K562 (cell line): ENCODE measurements around the gene SLC43A1. TPM values are rescaled to one million over a fixed set of nuclear protein-coding genes. Genes with fewer than 3 reads are reported as not detected.
A peak's percentile ranks its signal among the peaks of the same experiment; 100 is the strongest.

Source experiments
- ATAC-seq: fragments of 200-7000 bp; cut with Tn5 transposase; 3 replicates; pipeline ENCODE4 v1.9.1; 2020; ENCODE audit warnings: moderate library complexity
- BruUV-seq: library from RNA; stranded (reverse); fragments of 400-500 nt; replicated peaks from 2 replicates; lab custom pipeline; 2021; lab: Mats Ljungman, UMichigan
- CTCF ChIA-PET: fragments of 300-600 bp; formaldehyde crosslinking; extraction: SDS; loops from one replicate; lab custom pipeline; 2021; ENCODE audit warnings: low intra/inter-chr PET ratio; lab: Yijun Ruan, JAX
- POLR2A ChIA-PET: fragments of 300-600, 350-650 bp; sonication (Branson Sonifier 250); formaldehyde crosslinking; extraction: SDS; loops from one replicate; lab custom pipeline; 2021; ENCODE audit warnings: antibody characterized with exemption, inconsistent platforms; lab: Yijun Ruan, JAX
- DNase-seq, 4 experiments: peaks; one replicate each; pipeline versions ENCODE4 v3.0.0 to v3.0.0-alpha.2; 2011 to 2018; ENCODE audit warnings: low spot score in 3 of 4, mixed read lengths in 3 of 4; ENCODE audit errors: extremely low read depth in 1 of 4
- FAIRE-seq: peaks from 2 replicates; lab custom pipeline; 2011; peaks lifted over from hg19 to GRCh38; lab: Jason Lieb, UNC
- H2AFZ ChIP-seq: 2 replicates; pipeline ENCODE4 v1.6.0; 2011; ENCODE audit warnings: low read depth, low read length, control low read depth, inconsistent platforms
- H3K27ac ChIP-seq: fragments of 200-600 bp; 3 replicates; pipeline ENCODE4 v1.8.0; 2011; ENCODE audit warnings: low read depth, mild to moderate bottlenecking, control low read depth, inconsistent platforms, low read length, moderate library complexity, mixed read lengths; ENCODE audit errors: extremely low read depth
- H3K27me3 ChIP-seq, 2 experiments: fragments of 300-600 bp in 1 of 2; 2 replicates in 1 of 2; 3 replicates in 1 of 2; pipeline versions ENCODE4 v1.6.0 to v1.8.0; 2011; ENCODE audit warnings: inconsistent platforms in 2 of 2, low read length in 2 of 2, mild to moderate bottlenecking in 1 of 2, mixed read lengths in 1 of 2, moderate library complexity in 1 of 2; ENCODE audit not compliant: control insufficient read depth in 2 of 2, insufficient read depth in 2 of 2
- H3K36me3 ChIP-seq: fragments of 300-600 bp; 3 replicates; pipeline ENCODE4 v1.8.0; 2011; ENCODE audit warnings: mild to moderate bottlenecking, low read length, inconsistent platforms; ENCODE audit not compliant: control insufficient read depth, insufficient read depth
- H3K4me1 ChIP-seq, 2 experiments: fragments of 200-600 bp in 1 of 2; replicated peaks in 1 of 2; 2 replicates in 1 of 2; 3 replicates in 1 of 2; pipeline versions ENCODE4 v1.5.1 to v1.8.0; 2011; ENCODE audit warnings: inconsistent platforms in 2 of 2, low read length in 2 of 2, mild to moderate bottlenecking in 1 of 2, mixed read lengths in 1 of 2, moderate library complexity in 1 of 2; ENCODE audit not compliant: control insufficient read depth in 2 of 2, insufficient read depth in 2 of 2
- H3K4me2 ChIP-seq: 2 replicates; pipeline ENCODE4 v1.6.1; 2011; ENCODE audit warnings: low read length, control low read depth, inconsistent platforms, mixed read lengths; ENCODE audit not compliant: insufficient read depth
- H3K4me3 ChIP-seq: fragments of 200-600 bp; sonication (generic), shearing (Covaris generic); 2 replicates; pipeline ENCODE4 v1.5.1; 2016; ENCODE audit warnings: control low read depth, inconsistent platforms
- H3K79me2 ChIP-seq: fragments of 200-600 bp; 3 replicates; pipeline ENCODE4 v1.8.0; 2011; ENCODE audit warnings: low read length, inconsistent platforms; ENCODE audit not compliant: control insufficient read depth, insufficient read depth
- H3K9ac ChIP-seq, 2 experiments: 2 replicates each; pipeline versions ENCODE4 v1.6.0 to v1.6.1; 2011; ENCODE audit warnings: low read depth in 2 of 2, low read length in 2 of 2, control low read depth in 1 of 2, inconsistent platforms in 1 of 2, mild to moderate bottlenecking in 1 of 2, mixed read lengths in 1 of 2; ENCODE audit not compliant: insufficient read depth in 1 of 2
- H3K9me1 ChIP-seq: one replicate; pipeline ENCODE4 v1.6.0; 2011; ENCODE audit warnings: inconsistent platforms, mild to moderate bottlenecking, low read length, moderate library complexity; ENCODE audit not compliant: control insufficient read depth, insufficient read depth
- H3K9me3 ChIP-seq: replicated peaks from 2 replicates; pipeline ENCODE4 v1.5.1; 2011; ENCODE audit warnings: low read depth, low read length, inconsistent platforms; ENCODE audit not compliant: control insufficient read depth, insufficient read depth
- H4K20me1 ChIP-seq: replicated peaks from 2 replicates; pipeline ENCODE4 v1.6.1; 2011; ENCODE audit warnings: low read length, inconsistent platforms, mixed read lengths; ENCODE audit not compliant: control insufficient read depth, insufficient read depth
- CCAR2 ChIP-seq: fragments of 200-400 bp; formaldehyde crosslinking; IDR thresholded peaks from 2 replicates; pipeline ENCODE4 v1.6.1; 2017; ENCODE audit warnings: mild to moderate bottlenecking, low read depth, low read length
- JUND ChIP-seq, 2 experiments: IDR thresholded peaks; 2 replicates in 1 of 2; 3 replicates in 1 of 2; pipeline ENCODE4 v1.6.1; 2011; ENCODE audit warnings: borderline replicate concordance in 2 of 2, low read depth in 2 of 2, low read length in 2 of 2, improper control_type of control experiment in 1 of 2, missing biosample characterization in 1 of 2, missing genetic modification characterization in 1 of 2, missing genetic modification reagents in 1 of 2
- NR2C1 ChIP-seq, 2 experiments: fragments of 450-650 bp; IDR thresholded peaks; 2 replicates each; pipeline ENCODE4 v1.6.1; 2017; ENCODE audit warnings: mild to moderate bottlenecking in 2 of 2, antibody characterized with exemption in 1 of 2, inconsistent platforms in 1 of 2, missing compliant biosample characterization in 1 of 2, missing genetic modification characterization in 1 of 2
- ZNF212 ChIP-seq: fragments of 450-650 bp; formaldehyde crosslinking; IDR thresholded peaks from 2 replicates; pipeline ENCODE4 v1.4.0; 2020; ENCODE audit warnings: mild to moderate bottlenecking
- WGBS: fragments of 100-300 bp; shearing (Covaris generic); methylation state at CpG from one replicate; pipeline ENCODE4 v1.1.6; 2016; ENCODE audit warnings: low coverage, mixed read lengths; ENCODE audit not compliant: insufficient coverage; ENCODE audit errors: missing lambda C conversion rate; 5-methylcytosine and 5-hydroxymethylcytosine counted together
- in situ Hi-C: fragments of 300-500 bp; cut with MboI; formaldehyde crosslinking; loops from 4 replicates; pipeline ENCODE4 v1.15.0; 2018; ENCODE audit warnings: inconsistent platforms, mixed read lengths
- intact Hi-C: fragments of 100-400 bp; cut with micrococcal nuclease; formaldehyde crosslinking; loops from 2 replicates; pipeline ENCODE4 v1.14.2; 2022
- polyA plus RNA-seq, 8 experiments: library from polyadenylated mRNA; depleted of rRNA in 4 of 8; stranded (reverse) in 5 of 8; unstranded in 3 of 8; fragments of >200 nt; fragmentation: Nextera tagmentation in 2 of 8; fragmentation: Illumina TruSeq in 1 of 8; extraction: Ambion mirVana in 2 of 8; extraction: Trizol in 1 of 8; gene quantifications; 2 replicates each; pipeline versions ENCODE4 v1.2.1 to v1.2.3, GENCODE V29; 2011 to 2014; ENCODE audit warnings: inconsistent platforms in 1 of 8, missing spikeins in 1 of 8
- total RNA-seq, 7 experiments: library from RNA; depleted of rRNA in 6 of 7; stranded (reverse); fragments of >200 nt in 6 of 7; fragmentation: Illumina TruSeq in 2 of 7; extraction: Trizol in 2 of 7; gene quantifications; 2 replicates each; pipeline versions ENCODE4 v1.2.1 to v1.2.3, GENCODE V29; 2011 to 2021; ENCODE audit warnings: low replicate concordance in 1 of 7
- TF ChIP-seq, protein P1 (sequence below), 2 experiments: fragments of 450-650 bp in 1 of 2; sonication (generic) in 1 of 2; formaldehyde crosslinking in 1 of 2; IDR thresholded peaks in 1 of 2; conservative IDR thresholded peaks in 1 of 2; 2 replicates each; pipeline versions ENCODE4 v1.6.1 to v1.8.1; 2016 to 2023; ENCODE audit warnings: mild to moderate bottlenecking in 2 of 2, moderate library complexity in 2 of 2, inconsistent platforms in 1 of 2, missing genetic modification reagents in 1 of 2
- TF ChIP-seq, protein P2 (sequence below): fragments of 200-400 bp; formaldehyde crosslinking; IDR thresholded peaks from 2 replicates; pipeline ENCODE4 v1.6.1; 2017; ENCODE audit warnings: mild to moderate bottlenecking, low read depth, low read length, moderate library complexity
- TF ChIP-seq, protein P3 (sequence below): fragments of 450-650 bp; IDR thresholded peaks from 2 replicates; pipeline ENCODE4 v1.7.1; 2018; ENCODE audit warnings: mild to moderate bottlenecking, low read depth; ENCODE audit not compliant: partially characterized antibody
- TF ChIP-seq, protein P4 (sequence below): fragments of 250-450 bp; sonication (Bioruptor Pico); IDR thresholded peaks from 2 replicates; pipeline ENCODE4 v1.4.0; 2020; ENCODE audit warnings: borderline replicate concordance
- TF ChIP-seq, protein P5 (sequence below): fragments of 450-650 bp; IDR thresholded peaks from 2 replicates; pipeline ENCODE4 v1.6.1; 2014; ENCODE audit warnings: low read depth, mild to moderate bottlenecking, moderate library complexity, borderline replicate concordance

The SLC43A1 gene
- total and polyA plus RNA-seq, 9 of the 15 experiments (the other 6 are each of a cell fraction or from before 2014, with no cell fraction given) = 2.6 to 41.8 (median 24.6) TPM

DNA sequence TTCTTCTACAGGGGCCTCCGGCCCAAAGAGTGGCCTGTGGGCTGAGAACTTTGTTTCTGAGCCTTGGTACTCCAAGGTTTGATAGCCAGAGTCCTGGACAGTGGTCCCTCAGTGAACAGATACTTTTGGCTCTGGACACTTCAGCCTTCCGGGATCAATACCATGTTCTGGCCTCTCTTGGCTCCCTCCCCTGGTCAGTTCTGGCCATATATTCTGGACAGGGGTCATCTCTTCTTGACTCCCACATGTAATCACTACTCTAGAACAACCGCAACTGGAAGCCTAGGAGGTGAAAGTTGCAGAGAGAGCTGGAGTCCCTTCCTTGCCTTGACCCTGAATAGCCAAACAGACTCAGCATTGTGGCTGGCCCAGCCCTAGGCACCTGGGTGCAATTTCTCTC lies 52.9 kb downstream of the SLC43A1 start:
- Histone ChIP-seq H4K20me1 (peaks cover 5% of the 10 kb centered on the region), H3K27me3 (no peaks in the 10 kb centered on the region), H3K9me1 (no peaks in the 10 kb centered on the region), H3K9ac (no peak overlapping the region; a peak in 1 of 4 replicates)
- CTCF ChIA-PET = interaction anchor here (0.6 kb wide), 1 partner anchor 29 kb away, joined by 3 read pairs; no protein-coding TSS in a partner anchor
- no TSS peak for BruUV-seq
- no peak for ATAC-seq
- TF ChIP-seq, protein P1, sequence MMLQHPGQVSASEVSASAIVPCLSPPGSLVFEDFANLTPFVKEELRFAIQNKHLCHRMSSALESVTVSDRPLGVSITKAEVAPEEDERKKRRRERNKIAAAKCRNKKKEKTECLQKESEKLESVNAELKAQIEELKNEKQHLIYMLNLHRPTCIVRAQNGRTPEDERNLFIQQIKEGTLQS (IDR thresholded peaks at IDR 0.05) = no peak
- TF ChIP-seq, protein P1 (CRISPR knock-in tag; conservative IDR thresholded peaks at IDR 0.05) = no peak
- TF ChIP-seq, protein P2, sequence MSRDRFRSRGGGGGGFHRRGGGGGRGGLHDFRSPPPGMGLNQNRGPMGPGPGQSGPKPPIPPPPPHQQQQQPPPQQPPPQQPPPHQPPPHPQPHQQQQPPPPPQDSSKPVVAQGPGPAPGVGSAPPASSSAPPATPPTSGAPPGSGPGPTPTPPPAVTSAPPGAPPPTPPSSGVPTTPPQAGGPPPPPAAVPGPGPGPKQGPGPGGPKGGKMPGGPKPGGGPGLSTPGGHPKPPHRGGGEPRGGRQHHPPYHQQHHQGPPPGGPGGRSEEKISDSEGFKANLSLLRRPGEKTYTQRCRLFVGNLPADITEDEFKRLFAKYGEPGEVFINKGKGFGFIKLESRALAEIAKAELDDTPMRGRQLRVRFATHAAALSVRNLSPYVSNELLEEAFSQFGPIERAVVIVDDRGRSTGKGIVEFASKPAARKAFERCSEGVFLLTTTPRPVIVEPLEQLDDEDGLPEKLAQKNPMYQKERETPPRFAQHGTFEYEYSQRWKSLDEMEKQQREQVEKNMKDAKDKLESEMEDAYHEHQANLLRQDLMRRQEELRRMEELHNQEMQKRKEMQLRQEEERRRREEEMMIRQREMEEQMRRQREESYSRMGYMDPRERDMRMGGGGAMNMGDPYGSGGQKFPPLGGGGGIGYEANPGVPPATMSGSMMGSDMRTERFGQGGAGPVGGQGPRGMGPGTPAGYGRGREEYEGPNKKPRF = no peak
- TF ChIP-seq NR2C1 (IDR thresholded peaks at IDR 0.05) = no peak
- TF ChIP-seq NR2C1 (tag; IDR thresholded peaks at IDR 0.05) = no peak
- TF ChIP-seq CCAR2 = no peak
- TF ChIP-seq, protein P3, sequence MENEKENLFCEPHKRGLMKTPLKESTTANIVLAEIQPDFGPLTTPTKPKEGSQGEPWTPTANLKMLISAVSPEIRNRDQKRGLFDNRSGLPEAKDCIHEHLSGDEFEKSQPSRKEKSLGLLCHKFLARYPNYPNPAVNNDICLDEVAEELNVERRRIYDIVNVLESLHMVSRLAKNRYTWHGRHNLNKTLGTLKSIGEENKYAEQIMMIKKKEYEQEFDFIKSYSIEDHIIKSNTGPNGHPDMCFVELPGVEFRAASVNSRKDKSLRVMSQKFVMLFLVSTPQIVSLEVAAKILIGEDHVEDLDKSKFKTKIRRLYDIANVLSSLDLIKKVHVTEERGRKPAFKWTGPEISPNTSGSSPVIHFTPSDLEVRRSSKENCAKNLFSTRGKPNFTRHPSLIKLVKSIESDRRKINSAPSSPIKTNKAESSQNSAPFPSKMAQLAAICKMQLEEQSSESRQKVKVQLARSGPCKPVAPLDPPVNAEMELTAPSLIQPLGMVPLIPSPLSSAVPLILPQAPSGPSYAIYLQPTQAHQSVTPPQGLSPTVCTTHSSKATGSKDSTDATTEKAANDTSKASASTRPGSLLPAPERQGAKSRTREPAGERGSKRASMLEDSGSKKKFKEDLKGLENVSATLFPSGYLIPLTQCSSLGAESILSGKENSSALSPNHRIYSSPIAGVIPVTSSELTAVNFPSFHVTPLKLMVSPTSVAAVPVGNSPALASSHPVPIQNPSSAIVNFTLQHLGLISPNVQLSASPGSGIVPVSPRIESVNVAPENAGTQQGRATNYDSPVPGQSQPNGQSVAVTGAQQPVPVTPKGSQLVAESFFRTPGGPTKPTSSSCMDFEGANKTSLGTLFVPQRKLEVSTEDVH = no peak
- TF ChIP-seq, protein P4, sequence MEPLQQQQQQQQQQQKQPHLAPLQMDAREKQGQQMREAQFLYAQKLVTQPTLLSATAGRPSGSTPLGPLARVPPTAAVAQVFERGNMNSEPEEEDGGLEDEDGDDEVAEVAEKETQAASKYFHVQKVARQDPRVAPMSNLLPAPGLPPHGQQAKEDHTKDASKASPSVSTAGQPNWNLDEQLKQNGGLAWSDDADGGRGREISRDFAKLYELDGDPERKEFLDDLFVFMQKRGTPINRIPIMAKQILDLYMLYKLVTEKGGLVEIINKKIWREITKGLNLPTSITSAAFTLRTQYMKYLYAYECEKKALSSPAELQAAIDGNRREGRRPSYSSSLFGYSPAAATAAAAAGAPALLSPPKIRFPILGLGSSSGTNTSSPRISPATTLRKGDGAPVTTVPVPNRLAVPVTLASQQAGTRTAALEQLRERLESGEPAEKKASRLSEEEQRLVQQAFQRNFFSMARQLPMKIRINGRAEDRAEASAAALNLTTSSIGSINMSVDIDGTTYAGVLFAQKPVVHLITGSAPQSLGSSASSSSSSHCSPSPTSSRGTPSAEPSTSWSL (CRISPR knock-in tag) = no peak
- TF ChIP-seq, protein P5, sequence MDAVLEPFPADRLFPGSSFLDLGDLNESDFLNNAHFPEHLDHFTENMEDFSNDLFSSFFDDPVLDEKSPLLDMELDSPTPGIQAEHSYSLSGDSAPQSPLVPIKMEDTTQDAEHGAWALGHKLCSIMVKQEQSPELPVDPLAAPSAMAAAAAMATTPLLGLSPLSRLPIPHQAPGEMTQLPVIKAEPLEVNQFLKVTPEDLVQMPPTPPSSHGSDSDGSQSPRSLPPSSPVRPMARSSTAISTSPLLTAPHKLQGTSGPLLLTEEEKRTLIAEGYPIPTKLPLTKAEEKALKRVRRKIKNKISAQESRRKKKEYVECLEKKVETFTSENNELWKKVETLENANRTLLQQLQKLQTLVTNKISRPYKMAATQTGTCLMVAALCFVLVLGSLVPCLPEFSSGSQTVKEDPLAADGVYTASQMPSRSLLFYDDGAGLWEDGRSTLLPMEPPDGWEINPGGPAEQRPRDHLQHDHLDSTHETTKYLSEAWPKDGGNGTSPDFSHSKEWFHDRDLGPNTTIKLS = no peak
- no peak for TF ChIP-seq ZNF212 (CRISPR knock-in tag)
- TF ChIP-seq JUND (IDR thresholded peaks at IDR 0.05; ENCODE audit: borderline replicate concordance, low read depth, low read length) = no peak
- no peak for TF ChIP-seq JUND (tag; IDR thresholded peaks at IDR 0.05; ENCODE audit: borderline replicate concordance, low read depth, low read length)
- TF ChIP-seq, all 486 proteins: peak for 0
- H2AFZ ChIP-seq = no peak overlapping the region
- in situ Hi-C loops (no loop called here), intact Hi-C loops (no loop called here)
- H3K79me2 ChIP-seq = no peaks in the 10 kb centered on the region
- H3K4me2 ChIP-seq = no peak overlapping the region
- FAIRE-seq = no peak
- peaks cover 17 to 53% of the 10 kb centered on the region in 2 experiments for H3K4me1 ChIP-seq
- DNase-seq = peak in 1 of 4 experiments; percentile 27
- 45% methylated on average over 3 of the region's 3 CpGs for WGBS
- POLR2A ChIA-PET = interaction anchor here (1.9 kb wide), 1 partner anchor 10 kb away, joined by 6 read pairs; no protein-coding TSS in a partner anchor
- H3K9me3 ChIP-seq = no peaks in the 10 kb centered on the region
- H3K4me3 ChIP-seq = no peak overlapping the region
- H3K36me3 ChIP-seq = no peaks in the 10 kb centered on the region
- no peak overlapping the region for H3K27ac ChIP-seq
